HepG2 (cell line): Measurements from ENCODE around the gene ALG5. TPM values are rescaled to one million over a fixed set of nuclear protein-coding genes. Genes with fewer than 3 reads are reported as not detected.

ENCODE experiments used
- ATAC-seq: fragments of 200-7000 bp; cut with Tn5 transposase; 3 replicates; pipeline ENCODE4 v1.9.1; 2020; ENCODE audit warnings: mild to moderate bottlenecking, moderate library complexity
- BruUV-seq: library from RNA; stranded (reverse); fragments of 400-500 nt; replicated peaks from 2 replicates; lab custom pipeline; 2021; lab: Mats Ljungman, UMichigan
- CTCF ChIA-PET: fragments of 300-600 bp; formaldehyde crosslinking; extraction: SDS; loops from one replicate; lab custom pipeline; 2021; ENCODE audit warnings: low total read pairs, inconsistent platforms, low intra/inter-chr PET ratio; lab: Yijun Ruan, JAX
- POLR2A ChIA-PET: fragments of 350-600 bp; sonication (Branson Sonifier 250); formaldehyde crosslinking; loops from one replicate; lab custom pipeline; 2020; ENCODE audit warnings: antibody characterized with exemption, inconsistent platforms; lab: Yijun Ruan, JAX
- DNase-seq: peaks from one replicate; pipeline ENCODE4 v3.0.0-alpha.2; 2015; ENCODE audit warnings: low spot score
- FAIRE-seq: peaks from 3 replicates; lab custom pipeline; 2011; peaks lifted over from hg19 to GRCh38; lab: Jason Lieb, UNC
- H2AFZ ChIP-seq: one replicate; pipeline ENCODE4 v1.6.1; 2011; ENCODE audit warnings: low read length, inconsistent platforms
- H3K27ac ChIP-seq: fragments of 300-600 bp; 3 replicates; pipeline ENCODE4 v1.8.0; 2011; ENCODE audit warnings: mixed run types, mild to moderate bottlenecking, mixed read lengths, low read length, inconsistent platforms; ENCODE audit not compliant: insufficient read depth; ENCODE audit errors: extremely low read length
- H3K27me3 ChIP-seq, 2 experiments: fragments of 200-600 bp in 1 of 2; 2 replicates in 1 of 2; 3 replicates in 1 of 2; pipeline versions ENCODE4 v1.6.0 to v1.8.0; 2011; ENCODE audit warnings: low read length in 2 of 2, mild to moderate bottlenecking in 2 of 2, moderate library complexity in 2 of 2, inconsistent platforms in 1 of 2; ENCODE audit not compliant: insufficient read depth in 2 of 2, control insufficient read depth in 1 of 2
- H3K36me3 ChIP-seq, 2 experiments: fragments of 200-600 bp in 1 of 2; replicated peaks in 1 of 2; 2 replicates in 1 of 2; 3 replicates in 1 of 2; pipeline versions ENCODE4 v1.5.1 to v1.8.0; 2011; ENCODE audit warnings: low read length in 2 of 2, inconsistent platforms in 1 of 2; ENCODE audit not compliant: insufficient read depth in 2 of 2, control insufficient read depth in 1 of 2
- H3K4me1 ChIP-seq: 2 replicates; pipeline ENCODE4 v1.5.1; 2012; ENCODE audit warnings: low read length, inconsistent platforms; ENCODE audit not compliant: insufficient read depth
- H3K4me2 ChIP-seq: 2 replicates; pipeline ENCODE4 v1.6.0; 2011; ENCODE audit warnings: low read depth, low read length, inconsistent platforms
- H3K4me3 ChIP-seq, 3 experiments: fragments of 200-600 bp in 1 of 3; sonication (generic), shearing (Covaris generic) in 1 of 3; replicated peaks in 1 of 3; 2 replicates each; pipeline ENCODE4 v1.5.1; 2011 to 2016; ENCODE audit warnings: low read length in 3 of 3, inconsistent platforms in 2 of 3, low read depth in 2 of 3, mild to moderate bottlenecking in 2 of 3, control low read depth in 1 of 3, mixed read lengths in 1 of 3; ENCODE audit not compliant: insufficient read depth in 1 of 3
- H3K79me2 ChIP-seq: one replicate; pipeline ENCODE4 v1.6.1; 2011; ENCODE audit warnings: low read length, inconsistent platforms; ENCODE audit not compliant: insufficient read depth
- H3K9ac ChIP-seq: 2 replicates; pipeline ENCODE4 v1.6.0; 2011; ENCODE audit warnings: mild to moderate bottlenecking, low read depth, low read length, inconsistent platforms; ENCODE audit not compliant: insufficient read depth
- H3K9me3 ChIP-seq: 2 replicates; pipeline ENCODE4 v1.5.1; 2012; ENCODE audit warnings: mild to moderate bottlenecking, low read length
- H4K20me1 ChIP-seq: 2 replicates; pipeline ENCODE4 v1.6.0; 2011; ENCODE audit warnings: inconsistent platforms, mild to moderate bottlenecking, low read length, moderate library complexity; ENCODE audit not compliant: insufficient read depth
- ETV6 ChIP-seq: sonication (generic); formaldehyde crosslinking; conservative IDR thresholded peaks from 2 replicates; pipeline ENCODE4 v1.4.0; 2020; ENCODE audit warnings: missing genetic modification reagents
- MTF1 ChIP-seq: sonication (generic); formaldehyde crosslinking; IDR thresholded peaks from 2 replicates; pipeline ENCODE4 v1.5.0; 2020; ENCODE audit warnings: missing genetic modification reagents
- POLR2AphosphoS5 ChIP-seq: IDR thresholded peaks from 2 replicates; pipeline ENCODE4 v1.6.1; 2012; ENCODE audit warnings: low read depth, low read length
- POLR2G ChIP-seq: fragments of 200-400 bp; formaldehyde crosslinking; IDR thresholded peaks from 2 replicates; pipeline ENCODE4 v1.6.1; 2018; ENCODE audit warnings: mild to moderate bottlenecking, low read depth, low read length, moderate library complexity
- RARG ChIP-seq: sonication (generic); formaldehyde crosslinking; IDR thresholded peaks from 2 replicates; pipeline ENCODE4 v1.4.0; 2020; ENCODE audit warnings: low read depth, mild to moderate bottlenecking, missing genetic modification reagents
- RBM22 ChIP-seq: fragments of 200-400 bp; formaldehyde crosslinking; optimal IDR thresholded peaks from 2 replicates; pipeline ENCODE3; 2017; ENCODE audit warnings: mild to moderate bottlenecking, low read length, moderate library complexity
- SMARCC2 ChIP-seq: fragments of 450-650 bp; IDR thresholded peaks from 2 replicates; pipeline ENCODE4 v1.6.1; 2017; ENCODE audit warnings: antibody characterized with exemption, mild to moderate bottlenecking
- ZBTB42 ChIP-seq: sonication (generic); formaldehyde crosslinking; IDR thresholded peaks from 2 replicates; pipeline ENCODE4 v1.5.0; 2020; ENCODE audit warnings: mild to moderate bottlenecking, missing genetic modification reagents
- ZNF18 ChIP-seq: sonication (generic); formaldehyde crosslinking; IDR thresholded peaks from 2 replicates; pipeline ENCODE4 v1.8.0; 2022; ENCODE audit warnings: mild to moderate bottlenecking, missing genetic modification reagents; ENCODE audit not compliant: insufficient replicate concordance
- ZNF432 ChIP-seq: sonication (generic); formaldehyde crosslinking; IDR thresholded peaks from 2 replicates; pipeline ENCODE4 v1.5.0; 2020; ENCODE audit warnings: missing genetic modification reagents, mild to moderate bottlenecking, borderline replicate concordance
- ZNF547 ChIP-seq: sonication (generic); formaldehyde crosslinking; IDR thresholded peaks from 2 replicates; pipeline ENCODE4 v1.5.1; 2020; ENCODE audit warnings: mild to moderate bottlenecking, missing genetic modification reagents
- ZXDC ChIP-seq: sonication (generic); formaldehyde crosslinking; IDR thresholded peaks from 2 replicates; pipeline ENCODE4 v1.5.0; 2020; ENCODE audit warnings: mild to moderate bottlenecking, missing genetic modification reagents
- whole genome bisulfite sequencing: methylation state at CpG from one replicate; pipeline ENCODE4 v1.1.6; 2017; ENCODE audit warnings: low lambda C conversion rate; 5-methylcytosine and 5-hydroxymethylcytosine counted together
- in situ Hi-C: cut with HindIII; loops from 2 replicates; pipeline ENCODE4 v1.10.0; 2017; ENCODE audit warnings: low pct_unique_long_range_greater_than_20kb; ENCODE audit not compliant: extremely low pct_ligation_motif_present
- intact Hi-C: fragments of 100-400 bp; cut with micrococcal nuclease; formaldehyde crosslinking; loops from one replicate; pipeline ENCODE4 v1.10.0; 2022; ENCODE audit not compliant: unreplicated experiment
- polyA plus RNA-seq, 8 experiments: library from polyadenylated mRNA; depleted of rRNA in 3 of 8; stranded (reverse) in 7 of 8; unstranded in 1 of 8; fragments of >200 nt; fragmentation: Illumina TruSeq in 4 of 8; extraction: Trizol in 4 of 8; gene quantifications; 2 replicates each; pipeline versions ENCODE4 v1.2.1 to v1.2.3, GENCODE V29; 2011 to 2016; ENCODE audit warnings: low read depth in 4 of 8, missing spikeins in 1 of 8, mixed read lengths in 1 of 8; ENCODE audit not compliant: insufficient read depth in 1 of 8
- total RNA-seq, 5 experiments: library from RNA; depleted of rRNA; stranded (reverse); fragments of >200 nt; fragmentation: Illumina TruSeq; extraction: Trizol; gene quantifications; 2 replicates each; pipeline ENCODE4 v1.2.3, GENCODE V29; 2016; ENCODE audit warnings: low read depth in 1 of 5

The ALG5 gene
- total and polyA plus RNA-seq, 2 of the 13 experiments (the other 11 are each of a cell fraction or from before 2014, with no cell fraction given): 27.8 to 51.1 TPM

- TF ChIP-seq MTF1 (CRISPR knock-in tag): no peak
- TF ChIP-seq ETV6: no peak
These were observed 11.9 kb upstream of the ALG5 start (continued) for GRCh38 chr13:37011002-37011401.

DNA sequence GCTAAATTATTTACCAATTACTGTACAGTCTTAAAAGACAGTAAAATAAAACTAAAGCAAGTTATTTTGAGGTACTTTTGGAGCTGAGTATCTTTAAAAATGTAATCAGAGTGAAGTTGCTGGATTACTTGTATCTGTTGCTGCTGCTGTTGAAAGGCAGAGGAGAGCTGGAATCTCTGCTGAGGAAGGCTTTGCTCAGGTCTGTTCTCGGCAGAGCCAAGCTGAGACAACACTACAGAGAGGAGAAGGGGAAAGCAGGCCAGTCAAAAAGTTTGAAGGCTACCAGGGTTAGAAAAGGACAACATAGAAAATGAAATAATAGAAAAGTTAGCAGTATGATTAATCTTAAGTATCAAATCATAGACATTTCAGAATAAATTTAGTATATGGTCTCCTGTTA is 11.3 kb upstream of the ALG5 start:
- CTCF ChIA-PET: no interaction called here
- peak; percentile 24; the same call in 1 of the 2 replicates for TF ChIP-seq POLR2G
- TF ChIP-seq ZBTB42 (CRISPR knock-in tag): no peak
- peak; percentile 57 for TF ChIP-seq RBM22
- no peak overlapping the region for H3K4me3 ChIP-seq
- intact Hi-C loops (no loop called here), in situ Hi-C loops (no loop called here)
- no peaks in the 10 kb centered on the region for H3K9me3 ChIP-seq
- no peaks in the 10 kb centered on the region for H3K4me1 ChIP-seq
- no peaks in the 10 kb centered on the region for H4K20me1 ChIP-seq
- ATAC-seq (no peak; the same call in 2 of the 3 replicates), FAIRE-seq (no peak), DNase-seq (no peak)
- H3K27ac ChIP-seq: no peak overlapping the region
- H3K79me2 ChIP-seq: no peaks in the 10 kb centered on the region
- H3K4me2 ChIP-seq: no peak overlapping the region
- H2AFZ ChIP-seq: no peak overlapping the region
- no TSS peak for BruUV-seq
- peaks cover 7 to 66% of the 10 kb centered on the region in 2 experiments for H3K36me3 ChIP-seq
- H3K27me3 ChIP-seq: no peaks in the 10 kb centered on the region
- POLR2A ChIA-PET: no interaction called here
- no peak overlapping the region for H3K9ac ChIP-seq
- 97% methylated on average over 1 of the region's 1 CpG for WGBS

DNA sequence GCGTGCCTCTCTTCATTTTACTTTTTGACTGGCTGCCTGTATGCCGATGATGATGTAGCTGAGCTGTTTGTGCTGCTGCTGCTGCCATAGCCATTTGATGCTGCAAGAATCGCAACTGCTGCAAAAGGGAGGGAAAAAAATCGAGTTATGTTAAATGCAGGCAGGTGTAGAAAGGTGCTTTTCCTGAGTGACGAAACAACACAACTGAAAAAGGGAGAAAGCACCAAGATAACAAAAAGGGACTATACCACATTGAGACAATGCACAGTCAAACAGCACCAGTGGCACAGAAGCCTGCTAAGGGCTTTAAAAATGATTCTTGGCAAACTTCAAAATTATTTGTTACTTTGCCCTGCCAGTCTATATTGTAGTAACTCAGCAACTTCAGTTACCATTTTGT is 10.6 kb upstream of the ALG5 start:
- Histone ChIP-seq H4K20me1 (no peaks in the 10 kb centered on the region), H3K4me1 (no peaks in the 10 kb centered on the region), H3K36me3 (peaks cover 9 to 73% of the 10 kb centered on the region in 2 experiments), H3K9me3 (no peaks in the 10 kb centered on the region), H3K27me3 (no peaks in the 10 kb centered on the region), H3K79me2 (no peaks in the 10 kb centered on the region), H3K27ac (no peak overlapping the region), H2AFZ (no peak overlapping the region), H3K9ac (no peak overlapping the region), H3K4me2 (no peak overlapping the region), H3K4me3 (no peak overlapping the region)
- intact Hi-C loops: no loop called here
- DNase-seq (no peak), FAIRE-seq (no peak), ATAC-seq (no peak)
- WGBS: 95% methylated on average over 5 of the region's 5 CpGs
- in situ Hi-C loops: no loop called here
- CTCF ChIA-PET: no interaction called here
- TF ChIP-seq ZNF547 (CRISPR knock-in tag): no peak
- TF ChIP-seq ZNF18 (CRISPR knock-in tag): no peak
- TF ChIP-seq RARG (CRISPR knock-in tag): no peak
- no peak for TF ChIP-seq ZNF432 (CRISPR knock-in tag)
- TF ChIP-seq RBM22: peak; percentile 93
- no peak for TF ChIP-seq SMARCC2
- TF ChIP-seq ZXDC (CRISPR knock-in tag): no peak
- 0 out of 2 replicates have a peak, but pooled peaks have one; percentile 31 for TF ChIP-seq POLR2AphosphoS5
- POLR2A ChIA-PET: no interaction called here
- no TSS peak for BruUV-seq
